NCI-H1694 (cell line): ENCODE results near the gene CACNA2D3.

ENCODE experiments used
- DNase-seq: peaks from one replicate; lab custom pipeline; 2025; lab: John Stamatoyannopoulos, UW

Gene CACNA2D3

DNA sequence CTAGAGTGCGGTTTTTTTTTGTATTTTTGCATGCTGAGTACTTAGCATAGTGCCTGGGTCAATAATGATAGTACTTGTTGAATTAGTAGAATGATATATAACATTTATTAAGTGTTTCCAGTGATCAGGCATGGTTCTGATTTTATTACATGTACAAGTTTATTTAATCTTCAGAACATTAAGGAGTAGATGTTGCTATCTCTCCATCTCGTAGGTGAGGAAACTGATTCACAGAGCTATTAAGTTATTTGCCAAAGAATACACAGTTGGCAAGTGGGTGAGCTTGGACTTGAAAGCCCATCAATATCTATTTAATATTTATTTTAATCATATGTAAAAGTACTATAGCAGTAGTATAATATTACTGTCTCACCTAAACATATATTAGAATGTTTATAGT lies 219.5 kb downstream of the CACNA2D3 start:
- DNase-seq, result no peak

DNA sequence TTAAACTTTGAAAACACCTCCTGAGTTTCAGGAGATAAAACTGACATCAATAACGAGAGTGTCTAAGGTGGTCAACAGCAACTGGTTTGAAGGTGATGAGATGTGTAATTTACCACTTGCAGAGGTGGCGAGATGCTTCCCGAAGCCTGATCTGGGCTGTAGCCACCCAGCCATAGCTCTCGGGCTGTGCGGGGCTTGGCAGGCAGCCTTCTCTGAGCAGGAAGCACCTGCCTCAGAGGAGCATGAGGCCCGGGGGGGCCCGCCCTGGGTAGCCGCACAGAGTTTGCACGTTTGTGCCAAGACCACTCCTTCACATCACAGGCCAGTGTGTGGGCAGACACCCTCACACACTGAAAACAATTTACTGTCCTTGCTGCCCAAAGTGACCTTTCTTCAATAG lies 220.3 kb downstream of the CACNA2D3 start:
- DNase-seq, result no peak

DNA sequence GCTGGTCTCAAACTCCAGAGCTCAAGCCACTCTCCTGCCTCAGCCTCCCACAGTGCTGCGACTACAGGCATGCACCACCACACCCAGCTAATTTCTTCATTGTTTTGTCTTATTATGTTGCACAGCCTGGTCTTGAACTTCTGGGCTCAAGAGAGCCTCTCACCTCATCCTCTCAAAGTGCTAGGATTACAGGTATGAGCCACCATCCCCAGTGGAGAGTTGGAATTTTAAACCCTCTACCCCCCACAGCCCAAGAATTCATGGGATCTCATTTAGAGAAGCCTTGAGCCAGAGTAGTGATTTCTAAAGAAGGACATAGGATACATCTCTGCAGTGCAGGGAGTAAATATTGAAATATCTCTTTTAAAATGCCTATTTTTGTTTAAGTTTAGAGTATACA lies 221.1 kb downstream of the CACNA2D3 start:
- DNase-seq, result no peak

DNA sequence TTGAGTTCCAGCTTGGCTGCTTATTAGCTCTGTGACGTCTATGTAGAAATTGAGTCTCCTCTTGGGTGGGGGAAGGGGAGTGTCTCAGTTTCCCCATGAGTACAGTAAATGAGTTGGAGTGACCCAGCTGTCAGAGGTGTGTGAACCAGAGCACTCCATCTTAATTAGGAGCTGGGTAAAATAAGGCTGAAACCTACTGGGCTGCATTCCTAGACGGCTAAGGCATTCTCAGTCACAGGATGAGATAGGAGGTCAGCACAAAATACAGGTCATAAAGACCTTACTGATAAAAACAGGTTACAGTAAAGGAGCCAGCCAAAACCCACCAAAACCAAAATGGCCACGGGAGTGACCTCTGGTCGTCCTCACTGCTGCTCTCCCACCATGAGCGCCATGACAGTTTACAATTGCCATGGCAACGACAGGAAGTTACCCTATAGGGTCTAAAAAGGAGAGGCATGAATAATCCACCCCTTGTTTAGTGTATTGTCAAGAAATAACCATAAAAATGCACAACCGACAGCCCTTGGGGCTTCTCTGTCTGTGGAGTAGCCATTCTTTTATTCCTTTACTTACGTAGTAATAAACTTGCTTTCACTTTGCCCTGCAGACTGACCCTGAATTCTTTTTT lies 222.4 kb downstream of the CACNA2D3 start:
- no peak for DNase-seq

DNA sequence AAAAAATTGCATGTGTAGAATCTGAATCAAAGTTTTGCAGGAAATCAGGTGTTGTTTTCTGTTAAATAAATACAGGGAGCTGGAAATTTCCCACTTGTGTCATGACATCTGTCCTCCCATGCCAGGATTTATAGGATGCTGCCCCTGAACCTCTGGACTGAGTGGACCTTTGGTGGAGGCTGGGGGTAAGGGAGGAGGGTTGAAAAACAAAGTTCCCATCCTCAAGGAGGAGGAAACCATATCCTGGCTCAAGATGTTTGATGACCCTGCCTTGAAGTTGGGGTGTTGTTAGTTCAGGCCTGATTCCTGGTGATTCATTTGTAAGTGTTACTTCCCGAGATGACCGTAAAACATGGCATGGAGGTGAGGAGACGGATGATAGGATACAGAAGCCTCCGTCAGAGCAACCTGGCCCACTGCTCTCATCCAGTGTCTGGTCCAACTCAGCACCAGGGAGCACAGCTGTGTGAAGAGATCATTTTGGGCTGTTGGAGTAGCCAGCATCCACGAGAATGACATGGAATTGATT lies 223.6 kb downstream of the CACNA2D3 start:
- no peak for DNase-seq

DNA sequence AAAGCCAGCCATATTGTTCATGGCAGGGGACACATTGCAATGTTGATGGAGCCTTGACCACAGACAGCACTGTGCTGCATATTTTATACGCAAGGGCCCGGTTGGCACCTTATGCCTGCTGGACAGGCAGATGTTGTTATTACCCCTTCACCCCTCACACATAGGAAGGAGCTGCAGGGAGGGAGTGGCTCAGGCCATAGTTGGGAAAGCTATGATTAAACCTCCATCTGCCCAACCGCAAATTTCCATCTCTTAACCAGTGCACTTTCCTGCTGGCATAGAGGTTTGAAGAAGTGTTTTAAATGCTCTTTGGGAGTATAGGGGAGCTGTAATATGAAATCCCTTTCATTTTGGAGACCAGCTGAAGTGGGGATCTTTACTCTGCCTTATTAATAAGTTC lies 224.7 kb downstream of the CACNA2D3 start:
- DNase-seq, result no peak

DNA sequence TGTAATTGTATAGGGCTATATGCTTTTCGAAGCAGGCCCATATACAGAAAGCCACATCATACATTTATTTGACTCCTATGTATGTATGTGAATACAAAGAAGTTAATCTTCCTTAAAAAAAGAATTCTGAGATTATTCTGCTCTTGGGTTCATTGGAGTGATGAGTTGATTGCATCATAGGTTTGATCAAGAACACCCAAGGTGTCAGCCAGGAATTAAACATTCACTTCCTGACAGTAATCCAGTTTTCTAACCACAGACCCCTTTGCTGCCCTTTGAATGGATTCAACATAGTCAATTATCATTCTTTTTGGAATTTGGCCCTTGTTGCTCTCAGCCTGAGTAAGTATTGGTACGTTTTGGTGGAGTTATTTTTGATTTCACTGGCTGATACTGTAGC lies 225.6 kb downstream of the CACNA2D3 start:
- no peak for DNase-seq

DNA sequence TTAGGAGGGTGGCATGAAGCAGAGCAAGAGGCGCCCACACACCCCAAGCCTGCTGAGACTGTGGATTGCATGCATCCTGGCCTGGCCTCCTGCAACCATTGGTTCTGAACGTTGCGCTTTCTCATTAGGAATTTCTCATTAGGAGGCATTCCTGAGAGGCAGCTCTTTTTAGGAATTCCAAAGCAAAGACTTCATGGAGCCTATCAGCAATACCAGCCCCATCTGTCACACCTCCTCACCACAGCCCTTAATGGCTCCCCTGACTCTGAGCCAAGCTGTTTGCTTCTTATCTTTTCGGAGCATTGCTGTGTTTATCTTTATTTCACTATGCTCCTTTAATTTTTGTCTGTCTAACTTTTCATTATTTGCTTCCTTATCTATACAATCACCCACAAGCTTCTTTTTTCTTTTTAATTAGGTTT lies 226.9 kb downstream of the CACNA2D3 start:
- peak; percentile 0 for DNase-seq

DNA sequence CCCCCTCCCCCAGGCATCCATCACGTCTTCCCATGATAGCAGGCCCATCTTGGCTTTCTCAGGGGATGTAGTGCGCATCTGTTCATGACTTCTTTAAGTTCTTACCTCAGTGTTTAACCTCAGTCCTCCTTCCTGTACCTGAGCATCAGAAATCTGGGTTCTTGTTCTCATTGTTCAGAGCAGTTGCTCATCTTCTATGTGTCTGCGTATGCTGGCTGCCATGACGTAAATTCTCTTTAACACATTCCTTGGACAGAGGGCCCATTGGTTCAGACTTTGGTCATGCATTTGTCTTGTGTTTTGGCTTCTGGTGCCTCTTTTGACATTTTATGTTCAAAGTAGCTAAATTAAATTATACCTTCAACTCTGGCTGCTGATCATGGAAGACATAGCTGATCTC lies 227.3 kb downstream of the CACNA2D3 start:
- no peak for DNase-seq

DNA sequence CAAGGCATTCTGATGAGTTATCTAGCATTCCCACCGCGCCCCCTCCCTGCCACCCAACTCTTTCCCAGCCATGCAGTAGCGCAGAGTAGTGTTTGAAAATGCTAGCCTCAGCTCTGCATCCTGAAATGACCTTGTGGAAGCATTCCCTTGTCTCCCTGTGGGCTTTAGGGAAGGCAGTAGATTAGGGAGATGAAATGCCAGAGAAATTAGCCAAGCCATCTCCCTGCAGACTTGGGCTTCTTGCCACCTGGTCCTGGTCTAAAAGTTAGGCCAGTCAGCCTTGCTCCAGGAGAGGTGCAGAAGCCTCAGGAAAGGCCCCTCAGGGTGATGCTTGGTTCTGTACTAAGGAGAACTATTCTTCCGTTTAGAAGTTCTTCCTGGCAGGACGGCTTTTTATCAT lies 231.2 kb downstream of the CACNA2D3 start:
- no peak for DNase-seq

DNA sequence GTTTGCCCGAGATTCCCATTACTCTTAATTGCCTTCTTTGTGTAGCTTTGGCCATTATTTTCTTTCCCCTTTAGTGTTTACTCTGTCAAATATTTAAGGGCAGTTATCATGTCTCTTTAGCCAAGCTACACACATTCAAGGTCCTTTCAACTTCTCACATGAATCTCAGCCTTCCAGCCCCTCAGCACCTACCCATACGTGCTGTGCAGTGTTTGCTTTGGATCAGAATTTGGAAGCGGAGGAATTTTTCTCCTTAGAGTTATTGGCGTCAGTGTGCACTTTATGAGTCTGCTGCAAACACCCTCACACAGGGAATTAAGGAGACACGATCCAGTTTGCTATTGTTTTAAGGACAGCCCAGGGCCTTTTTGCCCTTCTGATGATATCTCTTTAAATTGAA lies 231.6 kb downstream of the CACNA2D3 start:
- no peak for DNase-seq

DNA sequence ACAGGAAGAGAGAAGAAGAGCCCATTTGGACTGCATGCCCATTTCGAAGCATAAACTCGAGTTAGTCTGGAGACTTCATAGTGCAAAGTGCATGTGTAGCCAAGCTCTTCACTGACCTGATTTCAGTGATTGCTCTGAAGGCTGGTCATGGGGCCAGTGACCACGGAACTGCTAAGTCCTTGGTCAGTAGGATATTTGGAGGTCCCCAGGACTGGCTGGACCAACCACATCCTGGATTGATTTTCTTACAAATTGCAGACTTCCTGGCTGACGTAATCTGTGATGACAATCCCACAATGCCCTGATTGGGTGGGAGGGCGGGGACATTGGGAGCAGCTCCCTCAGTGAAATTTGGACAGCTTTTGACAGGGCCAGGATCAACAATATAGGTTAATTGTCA lies 233.4 kb downstream of the CACNA2D3 start:
- DNase-seq, result no peak

DNA sequence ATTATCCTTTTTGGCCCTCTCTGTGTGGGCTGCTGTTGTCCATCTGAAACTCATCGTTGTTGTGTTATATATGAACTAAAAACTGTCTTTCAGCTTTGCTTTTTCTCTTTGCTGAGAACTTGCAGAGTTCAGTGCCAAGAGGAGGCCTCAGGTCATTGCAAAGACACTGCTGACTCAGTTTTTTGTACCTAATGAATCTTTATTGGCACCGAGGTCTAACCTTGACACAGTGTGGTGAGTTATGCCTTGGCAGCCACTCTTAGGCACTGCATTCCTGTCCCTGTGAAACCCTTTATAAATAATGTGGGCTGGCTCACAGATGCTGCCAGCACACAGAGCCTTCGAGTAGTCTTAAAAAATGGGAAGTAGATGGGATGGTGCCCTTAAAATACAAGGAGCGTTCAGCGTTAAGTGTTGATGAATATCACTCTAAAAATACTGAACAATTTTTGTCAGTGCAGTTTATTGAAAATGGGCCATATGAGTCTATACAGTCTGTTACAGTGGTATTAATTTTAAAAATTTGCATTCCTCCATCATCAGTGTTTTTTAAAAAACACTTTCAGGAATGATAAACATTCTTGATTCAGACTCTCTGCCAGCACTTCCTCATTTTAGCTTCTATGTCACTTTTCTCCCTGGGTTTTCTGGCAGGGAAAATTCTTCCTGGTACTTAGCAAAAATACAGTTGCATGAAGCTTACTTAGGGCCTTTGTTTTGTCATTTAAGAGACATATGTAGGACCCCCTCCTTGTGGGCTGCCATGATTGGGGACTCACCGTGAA lies 234.1 kb downstream of the CACNA2D3 start:
- DNase-seq, result no peak

DNA sequence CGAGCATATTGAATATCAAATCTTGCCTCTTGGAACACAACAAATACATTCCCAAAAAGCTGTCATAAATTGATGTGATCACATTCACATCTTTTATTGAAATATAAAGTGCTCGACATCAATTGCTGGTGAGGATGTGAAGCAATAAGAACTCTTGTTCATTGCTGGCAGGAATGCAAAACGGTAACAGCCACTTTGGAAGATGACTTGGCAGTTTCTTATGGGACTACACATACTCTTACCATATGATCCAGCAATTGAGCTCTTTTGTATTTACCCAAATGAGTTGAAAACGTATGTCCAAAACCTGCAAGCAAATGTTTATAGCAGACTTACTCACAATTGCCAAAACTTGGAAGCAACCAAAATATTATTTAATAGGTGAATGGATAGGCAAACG lies 234.9 kb downstream of the CACNA2D3 start:
- no peak for DNase-seq

DNA sequence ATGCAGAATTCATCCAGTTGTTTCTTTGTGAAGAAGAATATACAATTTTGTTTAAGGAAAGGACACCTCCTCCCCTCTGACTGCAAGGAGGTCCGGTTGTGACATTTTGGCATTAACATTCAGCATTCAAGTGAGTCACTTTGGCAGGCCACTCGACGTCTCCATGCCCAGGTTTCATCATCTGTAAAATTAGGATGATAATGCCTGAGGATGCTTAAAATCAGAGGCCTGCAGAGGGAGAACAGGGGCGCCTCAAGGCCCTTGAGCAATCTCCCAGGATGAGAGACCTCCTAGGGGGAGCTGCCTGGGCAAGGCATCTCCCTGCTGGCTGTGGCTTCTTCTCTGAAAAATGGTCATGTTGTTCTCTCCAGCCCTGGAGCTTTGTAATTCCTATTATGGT lies 236.0 kb downstream of the CACNA2D3 start:
- DNase-seq, result no peak

DNA sequence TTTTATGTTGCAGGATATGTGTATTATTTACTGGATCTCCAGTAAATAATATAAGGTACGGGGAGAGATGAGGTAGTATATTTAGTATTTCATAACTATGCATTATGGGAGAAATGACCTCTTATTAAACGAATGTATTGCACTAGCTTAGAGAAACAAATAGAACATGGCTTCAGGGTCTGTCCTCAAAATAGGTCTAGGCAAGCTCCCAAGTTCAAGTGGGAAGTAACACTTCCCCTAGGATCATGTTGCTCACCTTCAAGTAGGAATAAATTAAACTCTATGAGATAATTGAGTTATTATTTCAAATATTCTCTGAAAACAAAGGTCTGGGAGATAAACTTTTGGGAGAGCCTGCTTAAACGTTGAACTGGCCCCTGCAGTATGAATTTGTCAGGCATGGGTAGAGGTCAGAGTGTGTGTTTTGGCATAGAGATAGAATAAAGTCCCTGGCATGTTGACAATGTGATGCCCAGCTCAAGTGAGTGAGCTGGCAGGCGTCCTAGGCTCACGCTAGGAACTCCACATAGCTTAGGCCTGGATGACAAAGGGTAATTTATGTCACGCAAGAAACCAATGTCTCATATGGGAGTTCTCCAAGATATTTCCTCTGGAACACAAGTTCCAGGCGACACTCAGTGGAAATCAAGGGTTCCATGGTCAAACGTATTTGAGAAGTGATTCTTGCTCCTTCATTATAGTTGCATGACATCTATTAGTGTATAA lies 236.8 kb downstream of the CACNA2D3 start:
- DNase-seq, result no peak

DNA sequence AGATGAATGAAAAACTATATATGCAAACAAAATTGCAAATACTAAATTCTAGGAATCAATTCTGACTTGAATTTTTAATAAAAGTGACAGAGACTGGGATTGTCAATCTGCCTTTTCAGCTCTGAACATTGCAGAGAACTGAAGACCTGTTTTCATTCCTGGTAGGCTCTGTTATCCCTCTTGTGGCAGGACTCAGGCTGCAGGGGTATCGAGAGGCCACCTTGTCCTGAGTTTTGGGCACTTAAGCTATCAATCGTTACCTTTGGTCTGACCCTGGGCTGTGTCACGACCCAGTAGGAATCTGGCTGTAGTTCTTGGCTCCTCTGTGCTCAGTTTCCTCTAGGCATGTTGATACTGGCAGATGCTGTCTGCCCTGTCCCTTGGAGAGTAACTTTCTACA lies 238.0 kb downstream of the CACNA2D3 start:
- DNase-seq, result no peak

DNA sequence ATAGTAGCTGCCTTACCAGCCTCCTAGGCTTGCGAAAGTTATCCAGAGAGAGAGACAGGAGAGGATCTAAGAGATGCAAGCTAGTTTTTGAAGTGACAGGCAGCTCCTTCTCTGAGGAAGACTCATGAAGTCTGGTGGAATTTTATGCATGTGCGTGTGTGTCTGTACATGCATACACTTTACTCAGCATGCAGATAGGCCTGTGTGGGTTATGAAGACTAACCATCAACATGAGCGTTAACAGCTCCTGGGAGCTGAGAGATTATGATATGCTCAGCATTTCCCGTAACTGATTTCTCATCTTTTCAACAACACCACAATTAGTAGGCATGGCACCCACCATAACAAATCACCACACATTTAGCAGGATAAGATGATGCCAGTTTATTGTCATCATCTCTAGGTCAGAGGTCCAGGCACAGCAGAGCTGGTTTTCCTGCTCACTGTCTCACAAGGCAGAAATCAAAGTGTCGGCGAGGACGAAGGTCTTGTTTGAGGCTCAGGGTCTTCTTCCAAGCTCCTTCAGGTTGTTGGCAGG lies 239.5 kb downstream of the CACNA2D3 start:
- no peak for DNase-seq

DNA sequence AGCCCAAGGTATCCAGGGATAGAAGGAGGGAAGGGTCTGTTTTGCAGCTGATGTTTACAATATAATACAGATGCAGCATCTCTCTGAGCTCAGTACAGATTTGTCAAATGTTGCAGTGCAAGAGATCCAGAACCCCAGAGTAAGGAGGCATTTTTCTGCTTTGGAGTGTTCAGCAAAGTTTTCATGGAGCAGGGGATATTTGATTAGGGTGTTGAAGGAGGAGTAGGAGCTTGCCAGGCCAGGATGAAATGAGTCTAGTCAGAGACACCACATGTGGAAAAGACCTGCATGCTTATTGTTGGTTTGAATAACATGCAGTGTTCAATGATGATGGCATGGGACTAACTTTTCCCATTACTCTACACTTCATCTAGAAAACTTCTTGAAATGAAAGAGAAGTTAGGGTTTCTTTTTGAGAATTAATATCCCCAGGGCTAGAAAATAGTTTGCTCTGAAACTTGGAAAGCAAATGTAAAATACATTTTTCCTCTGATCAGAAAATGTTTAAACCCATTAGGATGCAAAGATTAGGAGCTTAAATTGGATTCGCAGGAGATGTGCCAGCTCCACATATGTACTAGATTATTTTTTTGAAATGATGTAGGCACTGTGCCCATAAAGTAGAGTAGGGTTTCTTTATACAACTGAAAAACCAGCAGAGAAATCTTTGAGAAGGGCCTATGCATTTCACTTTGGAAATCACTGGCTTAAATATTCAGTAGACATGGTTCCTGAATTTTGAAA lies 243.8 kb downstream of the CACNA2D3 start:
- no peak for DNase-seq

DNA sequence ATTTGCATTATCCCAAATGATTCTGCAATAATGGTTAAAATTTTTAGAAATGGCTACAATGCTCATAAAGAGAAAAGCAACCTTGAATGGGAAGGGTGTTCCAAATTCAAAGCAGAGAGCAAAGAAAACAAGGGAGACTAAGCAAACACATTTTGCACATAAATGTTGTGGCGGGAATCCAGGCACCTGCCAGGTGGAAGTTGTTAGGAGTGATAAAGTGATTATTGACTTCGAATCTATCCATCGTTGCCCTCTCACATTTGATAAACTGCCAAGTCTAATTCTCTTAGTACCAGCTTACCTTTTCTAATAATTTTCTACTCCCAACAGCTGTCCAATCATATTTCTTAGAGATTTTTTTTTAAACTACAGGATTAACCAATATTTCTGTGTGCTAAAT lies 244.5 kb downstream of the CACNA2D3 start:
- DNase-seq, result no peak

DNA sequence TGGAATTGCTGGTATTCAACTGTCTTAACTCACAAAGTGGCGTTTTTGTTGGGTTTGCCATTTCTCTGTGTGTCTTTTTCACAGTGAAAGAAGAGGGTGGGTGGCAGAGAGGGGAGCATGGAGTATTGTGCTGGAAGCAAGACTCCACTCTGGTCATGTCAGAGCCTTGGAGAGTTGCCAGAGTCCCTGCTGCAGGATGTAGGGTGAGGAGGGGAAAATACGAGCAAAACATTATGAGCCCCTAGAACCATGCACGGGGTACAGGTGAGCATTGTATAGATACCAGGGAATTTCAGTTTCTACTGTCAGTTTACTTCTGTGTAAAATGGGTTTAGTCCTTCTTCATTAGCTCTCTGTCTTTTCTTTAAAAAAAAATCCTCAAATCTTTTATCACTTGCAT lies 249.9 kb downstream of the CACNA2D3 start:
- DNase-seq, result no peak
